Type B pancreatic cell (in vitro differentiated cells): ENCODE data around the gene ADAMTS17. TPM values are rescaled to one million over a fixed set of nuclear protein-coding genes. Genes with fewer than 3 reads are reported as not detected.
A peak's percentile ranks its signal among the peaks of the same experiment; 100 is the strongest.

Experiments used
- DNase-seq: peaks from one replicate; pipeline ENCODE4 v3.0.0; 2021; ENCODE audit warnings: mixed read lengths; ENCODE audit not compliant: unreplicated experiment; ENCODE audit errors: extremely low spot score
- H3K27ac Mint-ChIP-seq: 2 replicates; pipeline ENCODE4 v1.8.0; 2021; ENCODE audit warnings: mild to moderate bottlenecking, mixed read lengths
- H3K27me3 Mint-ChIP-seq: 2 replicates; pipeline ENCODE4 v1.8.0; 2021; ENCODE audit warnings: mixed read lengths
- H3K36me3 Mint-ChIP-seq: 2 replicates; pipeline ENCODE4 v1.8.0; 2021; ENCODE audit warnings: mixed read lengths
- H3K4me1 Mint-ChIP-seq: one replicate; pipeline ENCODE4 v1.8.0; 2021; ENCODE audit warnings: mixed read lengths; ENCODE audit not compliant: unreplicated experiment
- H3K4me3 Mint-ChIP-seq: 2 replicates; pipeline ENCODE4 v1.8.0; 2021; ENCODE audit warnings: mild to moderate bottlenecking, mixed read lengths
- H3K9me3 Mint-ChIP-seq: 2 replicates; pipeline ENCODE4 v1.8.0; 2021; ENCODE audit warnings: mixed read lengths
- total RNA-seq: library from RNA; stranded (reverse); gene quantifications from 2 replicates; pipeline ENCODE4 v1.2.1, GENCODE V29; 2021; ENCODE audit warnings: low replicate concordance
- TF ChIP-seq, protein P1 (sequence below): fragments of 200-600 bp; sonication (generic); conservative IDR thresholded peaks from 2 replicates; pipeline ENCODE4 v1.5.0; 2021; ENCODE audit warnings: antibody characterized with exemption, mild to moderate bottlenecking

The ADAMTS17 gene
- total RNA-seq, 1 donor from 2014 or later: 18.3 TPM

- peak; percentile 43 for DNase-seq
- Mint-ChIP-seq H3K9me3 (peaks cover 12% of the 10 kb centered on the region), H3K36me3 (peaks cover 6% of the 10 kb centered on the region), H3K27me3 (no peaks in the 10 kb centered on the region), H3K27ac (no peak overlapping the region), H3K4me1 (peaks cover 7% of the 10 kb centered on the region), H3K4me3 (no peak overlapping the region)
- TF ChIP-seq, protein P1, sequence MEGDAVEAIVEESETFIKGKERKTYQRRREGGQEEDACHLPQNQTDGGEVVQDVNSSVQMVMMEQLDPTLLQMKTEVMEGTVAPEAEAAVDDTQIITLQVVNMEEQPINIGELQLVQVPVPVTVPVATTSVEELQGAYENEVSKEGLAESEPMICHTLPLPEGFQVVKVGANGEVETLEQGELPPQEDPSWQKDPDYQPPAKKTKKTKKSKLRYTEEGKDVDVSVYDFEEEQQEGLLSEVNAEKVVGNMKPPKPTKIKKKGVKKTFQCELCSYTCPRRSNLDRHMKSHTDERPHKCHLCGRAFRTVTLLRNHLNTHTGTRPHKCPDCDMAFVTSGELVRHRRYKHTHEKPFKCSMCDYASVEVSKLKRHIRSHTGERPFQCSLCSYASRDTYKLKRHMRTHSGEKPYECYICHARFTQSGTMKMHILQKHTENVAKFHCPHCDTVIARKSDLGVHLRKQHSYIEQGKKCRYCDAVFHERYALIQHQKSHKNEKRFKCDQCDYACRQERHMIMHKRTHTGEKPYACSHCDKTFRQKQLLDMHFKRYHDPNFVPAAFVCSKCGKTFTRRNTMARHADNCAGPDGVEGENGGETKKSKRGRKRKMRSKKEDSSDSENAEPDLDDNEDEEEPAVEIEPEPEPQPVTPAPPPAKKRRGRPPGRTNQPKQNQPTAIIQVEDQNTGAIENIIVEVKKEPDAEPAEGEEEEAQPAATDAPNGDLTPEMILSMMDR: no peak
These were observed 244.2 kb downstream of the ADAMTS17 start for GRCh38 chr15:100097342-100098127.

- H3K4me1 Mint-ChIP-seq: peaks cover 7% of the 10 kb centered on the region
- DNase-seq: peak; percentile 29
- peaks cover 11% of the 10 kb centered on the region for H3K36me3 Mint-ChIP-seq
- TF ChIP-seq, protein P1: no peak
- no peaks in the 10 kb centered on the region for H3K27me3 Mint-ChIP-seq
- no peak overlapping the region for H3K4me3 Mint-ChIP-seq
- H3K9me3 Mint-ChIP-seq: peaks cover 12% of the 10 kb centered on the region
- no peak overlapping the region for H3K27ac Mint-ChIP-seq
These were observed 245.1 kb downstream of the ADAMTS17 start for GRCh38 chr15:100096700-100097099.

- Mint-ChIP-seq H3K4me3 (no peak overlapping the region), H3K36me3 (peaks cover 11% of the 10 kb centered on the region), H3K27me3 (no peaks in the 10 kb centered on the region), H3K9me3 (peaks cover 12% of the 10 kb centered on the region), H3K27ac (no peak overlapping the region), H3K4me1 (peaks cover 7% of the 10 kb centered on the region)
- DNase-seq: peak; percentile 37
- TF ChIP-seq, protein P1: no peak
These were observed 245.6 kb downstream of the ADAMTS17 start for GRCh38 chr15:100096248-100096600.

DNA sequence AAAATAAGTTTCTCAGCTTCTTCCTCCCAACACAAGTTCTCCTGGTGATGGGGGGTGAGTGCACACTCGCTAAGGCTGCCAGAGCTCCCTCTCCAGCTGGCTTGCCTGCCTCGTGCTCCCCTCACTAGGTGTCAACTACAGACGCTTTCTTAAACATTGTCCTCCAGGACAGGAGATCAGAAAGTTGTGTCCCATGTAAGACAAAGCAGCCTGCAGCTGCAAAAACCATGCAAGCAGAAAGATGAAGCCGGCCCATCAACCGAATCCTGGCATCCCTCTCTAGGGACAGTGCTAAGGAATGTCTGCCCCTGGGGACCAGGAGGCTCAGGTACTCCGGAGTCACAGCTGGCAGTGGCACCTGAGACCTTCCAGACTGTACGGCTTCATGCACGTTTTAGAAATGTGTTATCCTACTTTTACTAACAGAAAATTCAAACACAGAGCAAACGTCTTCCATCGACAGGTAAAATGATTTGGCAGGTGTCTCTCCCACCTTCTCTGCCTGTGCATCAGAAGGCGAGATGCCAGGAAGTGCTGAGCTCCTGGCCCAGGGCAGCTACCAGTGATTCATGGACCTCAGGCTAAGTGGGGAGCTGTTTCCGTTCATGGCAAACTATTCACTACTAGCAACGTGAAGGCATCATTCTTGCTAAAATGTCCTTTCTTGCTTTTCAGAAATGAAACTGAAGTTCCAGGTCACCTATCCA is 246.1 kb downstream of the ADAMTS17 start:
- Mint-ChIP-seq H3K27me3 (no peaks in the 10 kb centered on the region), H3K4me3 (no peak overlapping the region), H3K9me3 (peaks cover 11% of the 10 kb centered on the region), H3K36me3 (peaks cover 11% of the 10 kb centered on the region), H3K4me1 (peaks cover 7% of the 10 kb centered on the region), H3K27ac (no peak overlapping the region)
- TF ChIP-seq, protein P1: no peak
- peak; percentile 29 for DNase-seq

- Mint-ChIP-seq H3K36me3 (peaks cover 11% of the 10 kb centered on the region), H3K4me3 (peak overlapping the region; percentile 42), H3K4me1 (peaks cover 7% of the 10 kb centered on the region), H3K27ac (peak overlapping the region; percentile 86), H3K9me3 (peaks cover 6% of the 10 kb centered on the region), H3K27me3 (no peaks in the 10 kb centered on the region)
- DNase-seq: no peak
- TF ChIP-seq, protein P1: no peak
These were observed 247.7 kb downstream of the ADAMTS17 start for GRCh38 chr15:100094127-100094510.
